Loucy (cell line): ENCODE data around the gene GBA2.

ENCODE experiments used
- CTCF ChIP-seq: fragments of 200-600 bp; sonication (generic); conservative IDR thresholded peaks from 2 replicates; pipeline ENCODE4 v1.5.1; 2014; ENCODE audit warnings: mild to moderate bottlenecking, antibody characterized with exemption, low read length
- EZH2phosphoT487 ChIP-seq: fragments of 200-600 bp; IDR thresholded peaks from 2 replicates; pipeline ENCODE4 v1.6.1; 2018; ENCODE audit warnings: antibody characterized with exemption, mild to moderate bottlenecking, moderate library complexity, borderline replicate concordance

GRCh38 chr9:35730486-35730854, 18.6 kb downstream of the GBA2 start:
- TF ChIP-seq CTCF = no peak
- no peak for TF ChIP-seq EZH2phosphoT487
